C4-2B (cell line): ENCODE data around the gene PTPRT.

Experiments
- CTCF ChIP-seq: fragments of 450-650 bp; conservative IDR thresholded peaks from 2 replicates; pipeline ENCODE4 v1.5.1; 2017; ENCODE audit warnings: mild to moderate bottlenecking
- ZFX ChIP-seq: fragments of 450-650 bp; IDR thresholded peaks from 2 replicates; pipeline ENCODE4 v1.6.1; 2017

DNA sequence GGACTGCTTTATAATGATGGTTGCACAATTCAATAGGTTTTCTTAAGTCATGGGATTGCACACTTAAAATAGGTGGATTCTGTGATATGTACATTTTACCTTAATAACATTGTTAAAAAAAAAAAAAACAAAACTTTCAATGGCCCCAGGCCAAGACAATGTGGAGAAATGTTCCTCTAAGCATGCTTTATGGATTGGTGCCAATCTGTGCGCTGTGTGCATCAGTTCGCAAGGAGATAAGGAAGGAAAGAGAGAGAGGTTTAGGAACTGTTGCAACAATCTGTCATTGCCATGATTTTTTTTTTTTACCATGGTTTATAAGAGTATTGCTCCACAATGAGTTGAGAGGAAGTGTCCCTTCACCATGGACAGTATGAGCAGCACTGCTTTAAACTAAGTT, 399.6 kb downstream of the PTPRT start:
- TF ChIP-seq CTCF (no peak), ZFX (no peak)
